HCT116 (cell line): ENCODE data around the gene GRB10.

Experiments used
- ATF3 ChIP-seq: IDR thresholded peaks from 2 replicates; pipeline ENCODE4 v1.6.1; 2012
- CEBPB ChIP-seq: IDR thresholded peaks from 2 replicates; pipeline ENCODE4 v1.6.1; 2012; ENCODE audit warnings: low read depth
- CTCF ChIP-seq, 3 experiments: fragments of 200-600 bp in 1 of 3; sonication (generic) in 1 of 3; IDR thresholded peaks in 2 of 3; conservative IDR thresholded peaks in 1 of 3; 2 replicates each; pipeline ENCODE4 v1.5.1; 2012 to 2017; ENCODE audit warnings: low read depth in 2 of 3, low read length in 2 of 3, antibody characterized with exemption in 1 of 3, borderline replicate concordance in 1 of 3, control low read depth in 1 of 3, mild to moderate bottlenecking in 1 of 3, mixed read lengths in 1 of 3, mixed run types in 1 of 3, moderate library complexity in 1 of 3; ENCODE audit not compliant: insufficient read depth in 1 of 3
- EZH2 ChIP-seq: fragments of 200-600 bp; sonication (generic); IDR thresholded peaks from 2 replicates; pipeline ENCODE4 v1.6.1; 2017; ENCODE audit warnings: antibody characterized with exemption, mixed run types
- FOSL1 ChIP-seq: IDR thresholded peaks from 2 replicates; pipeline ENCODE4 v1.6.1; 2012; ENCODE audit warnings: low read depth
- MAX ChIP-seq: IDR thresholded peaks from 2 replicates; pipeline ENCODE4 v1.6.1; 2012
- POLR2A ChIP-seq: IDR thresholded peaks from 2 replicates; pipeline ENCODE4 v1.7.0; 2011; ENCODE audit warnings: borderline replicate concordance; ENCODE audit not compliant: insufficient read depth, insufficient read length; ENCODE audit errors: extremely low read depth
- POLR2AphosphoS5 ChIP-seq: IDR thresholded peaks from 2 replicates; pipeline ENCODE4 v1.6.1; 2011; ENCODE audit warnings: mild to moderate bottlenecking, low read depth, low read length, moderate library complexity
- RAD21 ChIP-seq: IDR thresholded peaks from 2 replicates; pipeline ENCODE4 v1.6.1; 2012; ENCODE audit warnings: low read depth, mild to moderate bottlenecking
- REST ChIP-seq: IDR thresholded peaks from 2 replicates; pipeline ENCODE4 v1.6.1; 2012; ENCODE audit warnings: low read depth
- SIN3A ChIP-seq: IDR thresholded peaks from 2 replicates; pipeline ENCODE4 v1.6.1; 2012; ENCODE audit warnings: low read depth
- SP1 ChIP-seq: IDR thresholded peaks from 2 replicates; pipeline ENCODE4 v1.6.1; 2012; ENCODE audit warnings: low read depth
- TCF7L2 ChIP-seq: IDR thresholded peaks from 2 replicates; pipeline ENCODE4 v1.7.0; 2011; ENCODE audit warnings: borderline replicate concordance, inconsistent platforms; ENCODE audit not compliant: insufficient read depth, insufficient read length; ENCODE audit errors: extremely low read depth
- ZFX ChIP-seq: fragments of 450-650 bp; IDR thresholded peaks from 2 replicates; pipeline ENCODE4 v1.6.1; 2017

- TF ChIP-seq FOSL1 (no peak), SP1 (no peak), POLR2A (no peak), CTCF (IDR thresholded peaks at IDR 0.05 in 2 of 3, conservative IDR thresholded peaks at IDR 0.05 in 1 of 3; ENCODE audit: borderline replicate concordance in 1 of 3, insufficient read depth in 1 of 3, low read depth in 2 of 3, low read length in 2 of 3) (no peak), REST (no peak), POLR2AphosphoS5 (no peak), EZH2 (no peak), ATF3 (no peak), RAD21 (no peak), TCF7L2 (no peak), SIN3A (no peak), MAX (no peak), ZFX (no peak), CEBPB (no peak)
These were observed 195.0 kb downstream of the GRB10 start for GRCh38 chr7:50587737-50588136.
